Sigmoid colon (tissue), 7 donors: ENCODE results near the gene HCN3. TPM values are rescaled to one million over a fixed set of nuclear protein-coding genes. Genes with fewer than 3 reads are reported as not detected.

Experiments
- DNase-seq: peaks from one replicate; pipeline ENCODE4 v3.0.0-alpha.2; 2019
- H3K27ac ChIP-seq, 4 donors: fragments of 200-600 bp; sonication (generic); one replicate each; pipeline ENCODE4 v1.5.1; 2016 to 2019; ENCODE audit warnings: mild to moderate bottlenecking in 1 of 4
- H3K27me3 ChIP-seq, 3 donors: fragments of 200-600 bp; sonication (generic); one replicate each; pipeline ENCODE4 v1.5.1; 2019; ENCODE audit warnings: mild to moderate bottlenecking in 1 of 3
- H3K36me3 ChIP-seq, 4 donors: fragments of 200-600 bp; sonication (generic); one replicate each; pipeline ENCODE4 v1.5.1; 2016 to 2019
- H3K4me1 ChIP-seq, 4 donors: fragments of 200-600 bp; sonication (generic); one replicate each; pipeline ENCODE4 v1.5.1; 2017 to 2019
- H3K4me3 ChIP-seq, 4 donors: fragments of 200-600 bp; sonication (generic); one replicate each; pipeline ENCODE4 v1.5.1; 2017 to 2019; ENCODE audit warnings: mild to moderate bottlenecking in 2 of 4, moderate library complexity in 1 of 4
- H3K9me3 ChIP-seq, 4 donors: fragments of 200-600 bp in 3 of 4; sonication (generic) in 3 of 4; one replicate each; pipeline versions ENCODE4 v1.5.1 to v1.6.1; 2013 to 2019
- CTCF ChIP-seq, 4 experiments: fragments of 450-650 bp in 3 of 4; fragments of 200-600 bp in 1 of 4; IDR thresholded peaks; one replicate each; pipeline ENCODE4 v1.5.1; 2016 to 2019; ENCODE audit warnings: antibody characterized with exemption in 4 of 4, mild to moderate bottlenecking in 3 of 4, moderate library complexity in 2 of 4
- EP300 ChIP-seq, 4 donors: sonication (generic); formaldehyde crosslinking; IDR thresholded peaks; one replicate each; pipeline ENCODE4 v1.6.1; 2017; ENCODE audit warnings: antibody characterized with exemption in 4 of 4
- POLR2A ChIP-seq, 2 donors: fragments of 450-650 bp; IDR thresholded peaks; one replicate each; pipeline ENCODE4 v1.6.1; 2016; ENCODE audit warnings: antibody characterized with exemption in 2 of 2, mild to moderate bottlenecking in 2 of 2, moderate library complexity in 2 of 2
- POLR2AphosphoS5 ChIP-seq, 4 donors: sonication (generic); formaldehyde crosslinking; IDR thresholded peaks; one replicate each; pipeline ENCODE4 v1.6.1; 2017; ENCODE audit warnings: antibody characterized with exemption in 4 of 4
- WGBS, 2 donors: extraction: QIAGEN DNeasy Blood & Tissue Kit; methylation state at CpG; one replicate each; pipeline ENCODE4 v1.1.7; 2013; 5-methylcytosine and 5-hydroxymethylcytosine counted together
- intact Hi-C: fragments of 100-400 bp; cut with DNase I; formaldehyde crosslinking; loops from one replicate; pipeline ENCODE4 v1.15.1; 2023
- polyA plus RNA-seq, 3 donors: library from polyadenylated mRNA; stranded (reverse); fragments of 200-250 nt; gene quantifications; one replicate each; pipeline ENCODE4 v1.2.3, GENCODE V29; 2013
- total RNA-seq, 4 donors: library from RNA; depleted of rRNA; stranded (reverse); fragments of >200 nt; gene quantifications; one replicate each; pipeline ENCODE4 v1.1.0, GENCODE V29; 2016
- donor health status: healthy with polysubstance abuse.
- donor health status: Bipolar disorder and iron deficiency.
- donor health status: healthy.

The HCN3 gene
- total and polyA plus RNA-seq, 7 donors, result 0.69 to 8.6 (median 2.1) TPM

GRCh38 chr1:155308493-155309422 is 31.5 kb downstream of the HCN3 start, which contains the start of gene FDPS:
Gene FDPS (plus strand): TSS chr1:155308866. CDS start chr1:155309790, 924 bp downstream.
- intact Hi-C loops, result loop anchor here (2.0 kb wide), 1 partner anchor 54 kb away; the partner anchor contains the start of gene ENTREP3
- Histone ChIP-seq H3K36me3 (peaks cover 0 to 27% (median 3%) of the 10 kb centered on the region in 4 donors), H3K9me3 (no peaks in the 10 kb centered on the region), H3K4me1 (peaks cover 0 to 26% (median 19%) of the 10 kb centered on the region in 4 donors), H3K27ac (peak within 1 kb of the TSS; percentile 88 to 91 (median 90)), H3K4me3 (peak within 1 kb of the TSS; percentile 57 to 89 (median 78)), H3K27me3 (no peaks in the 10 kb centered on the region)
- peak; percentile 100 for DNase-seq
- TF ChIP-seq POLR2AphosphoS5 (IDR thresholded peaks at IDR 0.05) (peak; percentile 80 to 94 (median 87)), CTCF (IDR thresholded peaks at IDR 0.05) (peak in 2 of 4 experiments; percentile 18 to 29), POLR2A (IDR thresholded peaks at IDR 0.05) (peak; percentile 31 to 66), EP300 (IDR thresholded peaks at IDR 0.05) (no peak)
- 0% methylated on average over 51 of the region's 51 CpGs for WGBS, 2 donors

DNA sequence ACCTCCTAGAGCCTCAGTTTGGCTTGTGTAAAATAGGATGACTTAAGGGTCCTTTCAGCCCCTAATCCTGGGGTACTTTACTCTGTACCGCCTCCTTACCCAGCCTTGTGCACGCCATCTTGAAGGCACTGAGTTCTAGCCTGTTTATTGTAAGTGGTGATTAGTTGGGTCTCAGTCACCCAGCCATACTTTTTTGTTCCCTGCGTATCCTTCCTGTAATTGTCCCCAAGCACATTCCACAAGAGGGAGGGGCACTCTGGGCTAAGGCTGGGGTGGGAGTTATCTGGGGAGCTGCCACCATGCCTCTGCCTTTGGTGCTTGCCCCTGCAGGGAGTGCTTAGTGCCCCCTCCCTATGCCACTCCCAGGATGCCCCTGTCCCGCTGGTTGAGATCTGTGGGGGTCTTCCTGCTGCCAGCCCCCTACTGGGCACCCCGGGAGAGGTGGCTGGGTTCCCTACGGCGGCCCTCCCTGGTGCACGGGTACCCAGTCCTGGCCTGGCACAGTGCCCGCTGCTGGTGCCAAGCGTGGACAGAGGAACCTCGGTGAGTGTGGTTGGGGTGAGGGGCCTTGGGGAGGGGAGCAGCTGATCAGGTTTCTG is 32.3 kb downstream of the HCN3 start:
- Histone ChIP-seq H3K4me3 (peak overlapping the region; percentile 57 to 89 (median 78)), H3K27ac (peak overlapping the region; percentile 88 to 91 (median 90)), H3K4me1 (peaks cover 0 to 26% (median 19%) of the 10 kb centered on the region in 4 donors), H3K36me3 (peaks cover 0 to 34% (median 3%) of the 10 kb centered on the region in 4 donors), H3K9me3 (no peaks in the 10 kb centered on the region), H3K27me3 (no peaks in the 10 kb centered on the region)
- no peak for TF ChIP-seq CTCF (IDR thresholded peaks at IDR 0.05)
- TF ChIP-seq POLR2A (IDR thresholded peaks at IDR 0.05), result no peak
- TF ChIP-seq POLR2AphosphoS5 (IDR thresholded peaks at IDR 0.05), result no peak
- TF ChIP-seq EP300 (IDR thresholded peaks at IDR 0.05), result no peak
- no peak for DNase-seq
- WGBS, 2 donors, result 7 to 18% methylated on average over 11 of the region's 11 CpGs
- intact Hi-C loops, result loop anchor here (2.0 kb wide), 1 partner anchor 55 kb away; the partner anchor contains the start of gene ENTREP3

DNA sequence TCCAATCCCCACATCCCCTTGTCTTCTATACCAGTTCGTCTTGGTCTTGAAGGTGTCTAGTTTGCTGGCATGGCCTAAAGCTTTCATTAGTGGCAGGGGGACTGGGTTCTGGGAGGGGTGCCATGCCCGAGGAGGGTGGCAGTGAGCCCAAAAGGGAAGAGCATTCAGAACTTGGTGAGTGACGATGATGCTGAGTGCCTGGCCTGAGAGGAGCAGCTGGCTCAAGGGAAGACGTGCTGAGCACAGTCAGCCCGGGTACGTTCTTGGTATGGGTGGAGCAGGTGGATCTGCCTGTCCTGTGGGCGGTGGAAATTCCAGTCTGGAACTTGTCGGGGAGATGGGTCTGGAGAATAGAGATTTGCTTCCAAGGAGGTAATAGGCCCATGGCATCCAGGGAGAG is 36.0 kb downstream of the HCN3 start:
- no peak overlapping the region for H3K27ac ChIP-seq
- H3K36me3 ChIP-seq, result peaks cover 0 to 47% (median 3%) of the 10 kb centered on the region in 4 donors
- peaks cover 0 to 18% (median 15%) of the 10 kb centered on the region in 4 donors for H3K4me1 ChIP-seq
- H3K27me3 ChIP-seq, result no peaks in the 10 kb centered on the region
- no peak for TF ChIP-seq CTCF (IDR thresholded peaks at IDR 0.05)
- TF ChIP-seq EP300 (IDR thresholded peaks at IDR 0.05), result no peak
- TF ChIP-seq POLR2A (IDR thresholded peaks at IDR 0.05), result no peak
- no peak for TF ChIP-seq POLR2AphosphoS5 (IDR thresholded peaks at IDR 0.05)
- no peak overlapping the region for H3K4me3 ChIP-seq
- intact Hi-C loops, result no loop called here
- no peak for DNase-seq
- WGBS, 2 donors, result 91 to 94% methylated on average over 8 of the region's 8 CpGs
- H3K9me3 ChIP-seq, result no peaks in the 10 kb centered on the region

DNA sequence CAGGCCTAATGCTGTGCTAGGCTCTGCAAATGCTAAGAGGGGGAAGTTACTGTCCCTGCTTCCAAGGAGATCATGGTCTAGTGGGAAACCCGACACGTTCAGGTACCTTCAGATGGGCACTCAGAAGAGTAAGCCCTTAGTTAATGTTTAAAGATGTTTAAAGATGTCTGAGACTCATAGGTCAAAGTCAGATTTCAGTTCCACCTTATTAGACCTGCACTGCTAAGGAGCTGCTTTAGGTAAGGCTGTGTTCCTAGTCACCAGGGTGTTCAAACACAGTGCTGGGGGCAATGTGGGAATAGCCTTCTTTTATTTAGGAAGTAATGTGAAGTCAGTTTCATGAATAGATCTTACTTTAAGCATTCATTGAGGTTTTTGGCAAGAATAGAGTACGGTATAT is 39.7 kb downstream of the HCN3 start:
- no peaks in the 10 kb centered on the region for H3K9me3 ChIP-seq
- intact Hi-C loops, result no loop called here
- H3K27ac ChIP-seq, result no peak overlapping the region
- H3K27me3 ChIP-seq, result no peaks in the 10 kb centered on the region
- WGBS, 2 donors, result 35 to 80% methylated on average over 3 of the region's 3 CpGs
- peaks cover 0 to 20% (median 17%) of the 10 kb centered on the region in 4 donors for H3K4me1 ChIP-seq
- H3K36me3 ChIP-seq, result peaks cover 0 to 42% (median 3%) of the 10 kb centered on the region in 4 donors
- no peak overlapping the region for H3K4me3 ChIP-seq
- DNase-seq, result no peak
- no peak for TF ChIP-seq EP300 (IDR thresholded peaks at IDR 0.05)
- no peak for TF ChIP-seq POLR2A (IDR thresholded peaks at IDR 0.05)
- no peak for TF ChIP-seq CTCF (IDR thresholded peaks at IDR 0.05)
- TF ChIP-seq POLR2AphosphoS5 (IDR thresholded peaks at IDR 0.05), result no peak
